Measurements from ENCODE around the gene RPS2. TPM values are rescaled to one million over a fixed set of nuclear protein-coding genes. Genes with fewer than 3 reads are reported as not detected.
A peak's percentile ranks its signal among the peaks of the same experiment; 100 is the strongest.

RPS2 gene
- total RNA-seq, 1 donor from 2014 or later = 1,574 TPM

- DNase-seq = no peak
Measured at GRCh38 chr16:1981398-1981836, 16.8 kb upstream of the RPS2 start, which contains the start of gene NOXO1. Gene NOXO1 (minus strand): TSS chr16:1981469. CDS start chr16:1981179, 290 bp downstream.

GRCh38 chr16:1980770-1981087 lies 16.1 kb upstream of the RPS2 start:
- DNase-seq = no peak

GRCh38 chr16:1980030-1980769 lies 15.6 kb upstream of the RPS2 start:
- DNase-seq = no peak

- no peak for DNase-seq
Measured at GRCh38 chr16:1979271-1980029, 14.8 kb upstream of the RPS2 start.

- no peak for DNase-seq
Measured at GRCh38 chr16:1978476-1979120, 14.0 kb upstream of the RPS2 start.

GRCh38 chr16:1977875-1978268 lies 13.2 kb upstream of the RPS2 start:
- DNase-seq = no peak

GRCh38 chr16:1976951-1977874 lies 12.6 kb upstream of the RPS2 start:
- no peak for DNase-seq

- no peak for DNase-seq
Measured at GRCh38 chr16:1976216-1976520, 11.5 kb upstream of the RPS2 start.

GRCh38 chr16:1975432-1976215 lies 11.0 kb upstream of the RPS2 start:
- DNase-seq = no peak

GRCh38 chr16:1974157-1975070 lies 9.8 kb upstream of the RPS2 start:
- DNase-seq = no peak

- DNase-seq = no peak
Measured at GRCh38 chr16:1973461-1974156, 9.0 kb upstream of the RPS2 start.

- no peak for DNase-seq
Measured at GRCh38 chr16:1972490-1972877, 7.9 kb upstream of the RPS2 start.

GRCh38 chr16:1971796-1972489 lies 7.3 kb upstream of the RPS2 start, which contains the start of gene TBL3:
Gene TBL3 (plus strand): TSS chr16:1972053. CDS start chr16:1972165, 112 bp downstream.
- DNase-seq = peak; percentile 88

- DNase-seq = no peak
Measured at GRCh38 chr16:1968146-1968953, 3.7 kb upstream of the RPS2 start.

GRCh38 chr16:1966460-1966859 lies 1.8 kb upstream of the RPS2 start, which contains the start of gene RNF151:
Gene RNF151 (plus strand): TSS chr16:1966856. CDS start chr16:1966882, 26 bp downstream.
- no peak for DNase-seq

- no peak for DNase-seq
Measured at GRCh38 chr16:1965396-1966001, 873 bp upstream of the RPS2 start.

- DNase-seq = no peak
Measured at GRCh38 chr16:1963806-1964505, 670 bp downstream of the RPS2 start.
